ENCODE measurements around the gene EPN1. TPM values are rescaled to one million over a fixed set of nuclear protein-coding genes. Genes with fewer than 3 reads are reported as not detected.

Gene EPN1
- total and polyA plus RNA-seq, 2 of the 8 experiments (the other 6 are each of a cell fraction or from before 2014, with no cell fraction given): 49.6 to 200 TPM

DNA sequence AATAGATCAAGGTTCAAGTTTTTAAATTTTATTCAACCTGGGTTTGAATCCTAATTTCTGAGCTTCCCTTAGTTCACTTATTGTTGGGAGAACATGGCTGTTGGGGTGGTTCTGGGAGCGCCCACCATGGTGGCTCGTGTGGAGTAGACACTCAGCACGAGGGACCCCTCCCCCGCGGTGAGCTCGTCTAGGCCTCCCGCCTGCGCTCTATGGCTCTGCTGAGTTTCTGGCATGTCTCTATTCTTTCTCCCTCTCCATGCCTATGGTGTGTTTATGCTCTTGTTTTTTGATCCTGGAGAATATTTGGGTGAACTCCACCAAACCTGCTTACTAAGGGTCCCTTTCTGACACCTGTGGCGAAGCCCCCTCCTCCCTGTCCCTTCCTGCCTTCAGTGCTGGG lies 1.6 kb upstream of the EPN1 start (continued):
- TF ChIP-seq, protein P1, sequence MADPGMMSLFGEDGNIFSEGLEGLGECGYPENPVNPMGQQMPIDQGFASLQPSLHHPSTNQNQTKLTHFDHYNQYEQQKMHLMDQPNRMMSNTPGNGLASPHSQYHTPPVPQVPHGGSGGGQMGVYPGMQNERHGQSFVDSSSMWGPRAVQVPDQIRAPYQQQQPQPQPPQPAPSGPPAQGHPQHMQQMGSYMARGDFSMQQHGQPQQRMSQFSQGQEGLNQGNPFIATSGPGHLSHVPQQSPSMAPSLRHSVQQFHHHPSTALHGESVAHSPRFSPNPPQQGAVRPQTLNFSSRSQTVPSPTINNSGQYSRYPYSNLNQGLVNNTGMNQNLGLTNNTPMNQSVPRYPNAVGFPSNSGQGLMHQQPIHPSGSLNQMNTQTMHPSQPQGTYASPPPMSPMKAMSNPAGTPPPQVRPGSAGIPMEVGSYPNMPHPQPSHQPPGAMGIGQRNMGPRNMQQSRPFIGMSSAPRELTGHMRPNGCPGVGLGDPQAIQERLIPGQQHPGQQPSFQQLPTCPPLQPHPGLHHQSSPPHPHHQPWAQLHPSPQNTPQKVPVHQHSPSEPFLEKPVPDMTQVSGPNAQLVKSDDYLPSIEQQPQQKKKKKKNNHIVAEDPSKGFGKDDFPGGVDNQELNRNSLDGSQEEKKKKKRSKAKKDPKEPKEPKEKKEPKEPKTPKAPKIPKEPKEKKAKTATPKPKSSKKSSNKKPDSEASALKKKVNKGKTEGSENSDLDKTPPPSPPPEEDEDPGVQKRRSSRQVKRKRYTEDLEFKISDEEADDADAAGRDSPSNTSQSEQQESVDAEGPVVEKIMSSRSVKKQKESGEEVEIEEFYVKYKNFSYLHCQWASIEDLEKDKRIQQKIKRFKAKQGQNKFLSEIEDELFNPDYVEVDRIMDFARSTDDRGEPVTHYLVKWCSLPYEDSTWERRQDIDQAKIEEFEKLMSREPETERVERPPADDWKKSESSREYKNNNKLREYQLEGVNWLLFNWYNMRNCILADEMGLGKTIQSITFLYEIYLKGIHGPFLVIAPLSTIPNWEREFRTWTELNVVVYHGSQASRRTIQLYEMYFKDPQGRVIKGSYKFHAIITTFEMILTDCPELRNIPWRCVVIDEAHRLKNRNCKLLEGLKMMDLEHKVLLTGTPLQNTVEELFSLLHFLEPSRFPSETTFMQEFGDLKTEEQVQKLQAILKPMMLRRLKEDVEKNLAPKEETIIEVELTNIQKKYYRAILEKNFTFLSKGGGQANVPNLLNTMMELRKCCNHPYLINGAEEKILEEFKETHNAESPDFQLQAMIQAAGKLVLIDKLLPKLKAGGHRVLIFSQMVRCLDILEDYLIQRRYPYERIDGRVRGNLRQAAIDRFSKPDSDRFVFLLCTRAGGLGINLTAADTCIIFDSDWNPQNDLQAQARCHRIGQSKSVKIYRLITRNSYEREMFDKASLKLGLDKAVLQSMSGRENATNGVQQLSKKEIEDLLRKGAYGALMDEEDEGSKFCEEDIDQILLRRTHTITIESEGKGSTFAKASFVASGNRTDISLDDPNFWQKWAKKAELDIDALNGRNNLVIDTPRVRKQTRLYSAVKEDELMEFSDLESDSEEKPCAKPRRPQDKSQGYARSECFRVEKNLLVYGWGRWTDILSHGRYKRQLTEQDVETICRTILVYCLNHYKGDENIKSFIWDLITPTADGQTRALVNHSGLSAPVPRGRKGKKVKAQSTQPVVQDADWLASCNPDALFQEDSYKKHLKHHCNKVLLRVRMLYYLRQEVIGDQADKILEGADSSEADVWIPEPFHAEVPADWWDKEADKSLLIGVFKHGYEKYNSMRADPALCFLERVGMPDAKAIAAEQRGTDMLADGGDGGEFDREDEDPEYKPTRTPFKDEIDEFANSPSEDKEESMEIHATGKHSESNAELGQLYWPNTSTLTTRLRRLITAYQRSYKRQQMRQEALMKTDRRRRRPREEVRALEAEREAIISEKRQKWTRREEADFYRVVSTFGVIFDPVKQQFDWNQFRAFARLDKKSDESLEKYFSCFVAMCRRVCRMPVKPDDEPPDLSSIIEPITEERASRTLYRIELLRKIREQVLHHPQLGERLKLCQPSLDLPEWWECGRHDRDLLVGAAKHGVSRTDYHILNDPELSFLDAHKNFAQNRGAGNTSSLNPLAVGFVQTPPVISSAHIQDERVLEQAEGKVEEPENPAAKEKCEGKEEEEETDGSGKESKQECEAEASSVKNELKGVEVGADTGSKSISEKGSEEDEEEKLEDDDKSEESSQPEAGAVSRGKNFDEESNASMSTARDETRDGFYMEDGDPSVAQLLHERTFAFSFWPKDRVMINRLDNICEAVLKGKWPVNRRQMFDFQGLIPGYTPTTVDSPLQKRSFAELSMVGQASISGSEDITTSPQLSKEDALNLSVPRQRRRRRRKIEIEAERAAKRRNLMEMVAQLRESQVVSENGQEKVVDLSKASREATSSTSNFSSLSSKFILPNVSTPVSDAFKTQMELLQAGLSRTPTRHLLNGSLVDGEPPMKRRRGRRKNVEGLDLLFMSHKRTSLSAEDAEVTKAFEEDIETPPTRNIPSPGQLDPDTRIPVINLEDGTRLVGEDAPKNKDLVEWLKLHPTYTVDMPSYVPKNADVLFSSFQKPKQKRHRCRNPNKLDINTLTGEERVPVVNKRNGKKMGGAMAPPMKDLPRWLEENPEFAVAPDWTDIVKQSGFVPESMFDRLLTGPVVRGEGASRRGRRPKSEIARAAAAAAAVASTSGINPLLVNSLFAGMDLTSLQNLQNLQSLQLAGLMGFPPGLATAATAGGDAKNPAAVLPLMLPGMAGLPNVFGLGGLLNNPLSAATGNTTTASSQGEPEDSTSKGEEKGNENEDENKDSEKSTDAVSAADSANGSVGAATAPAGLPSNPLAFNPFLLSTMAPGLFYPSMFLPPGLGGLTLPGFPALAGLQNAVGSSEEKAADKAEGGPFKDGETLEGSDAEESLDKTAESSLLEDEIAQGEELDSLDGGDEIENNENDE (IDR thresholded peaks at IDR 0.05; ENCODE audit: insufficient replicate concordance, low read length): no peak
- TF ChIP-seq, protein P2, sequence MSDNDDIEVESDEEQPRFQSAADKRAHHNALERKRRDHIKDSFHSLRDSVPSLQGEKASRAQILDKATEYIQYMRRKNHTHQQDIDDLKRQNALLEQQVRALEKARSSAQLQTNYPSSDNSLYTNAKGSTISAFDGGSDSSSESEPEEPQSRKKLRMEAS (IDR thresholded peaks at IDR 0.05): no peak

Measured in H1 (cell line).